ENCODE data around the gene TRPM3. TPM values are rescaled to one million over a fixed set of nuclear protein-coding genes. Genes with fewer than 3 reads are reported as not detected.

TRPM3 gene
- total RNA-seq, 6 donors from 2014 or later, result 0.10 to 1.0 (median 0.17) TPM; not detected in 1

- DNase-seq (no peak), ATAC-seq (ENCODE audit: low FRiP score in 2 of 2) (no peak)
- Histone ChIP-seq H3K27me3 (no peaks in the 10 kb centered on the region), H3K4me1 (no peaks in the 10 kb centered on the region), H3K4me3 (no peak overlapping the region), H3K36me3 (no peaks in the 10 kb centered on the region), H3K27ac (no peak overlapping the region), H3K9me3 (no peaks in the 10 kb centered on the region)
- no peak for TF ChIP-seq EP300 (IDR thresholded peaks at IDR 0.05)
- TF ChIP-seq, protein P1, sequence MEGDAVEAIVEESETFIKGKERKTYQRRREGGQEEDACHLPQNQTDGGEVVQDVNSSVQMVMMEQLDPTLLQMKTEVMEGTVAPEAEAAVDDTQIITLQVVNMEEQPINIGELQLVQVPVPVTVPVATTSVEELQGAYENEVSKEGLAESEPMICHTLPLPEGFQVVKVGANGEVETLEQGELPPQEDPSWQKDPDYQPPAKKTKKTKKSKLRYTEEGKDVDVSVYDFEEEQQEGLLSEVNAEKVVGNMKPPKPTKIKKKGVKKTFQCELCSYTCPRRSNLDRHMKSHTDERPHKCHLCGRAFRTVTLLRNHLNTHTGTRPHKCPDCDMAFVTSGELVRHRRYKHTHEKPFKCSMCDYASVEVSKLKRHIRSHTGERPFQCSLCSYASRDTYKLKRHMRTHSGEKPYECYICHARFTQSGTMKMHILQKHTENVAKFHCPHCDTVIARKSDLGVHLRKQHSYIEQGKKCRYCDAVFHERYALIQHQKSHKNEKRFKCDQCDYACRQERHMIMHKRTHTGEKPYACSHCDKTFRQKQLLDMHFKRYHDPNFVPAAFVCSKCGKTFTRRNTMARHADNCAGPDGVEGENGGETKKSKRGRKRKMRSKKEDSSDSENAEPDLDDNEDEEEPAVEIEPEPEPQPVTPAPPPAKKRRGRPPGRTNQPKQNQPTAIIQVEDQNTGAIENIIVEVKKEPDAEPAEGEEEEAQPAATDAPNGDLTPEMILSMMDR (IDR thresholded peaks at IDR 0.05), result no peak
- TF ChIP-seq POLR2A (IDR thresholded peaks at IDR 0.05), result no peak
- 54 to 64% methylated on average over 2 of the region's 2 CpGs for WGBS, 2 donors
Observed at GRCh38 chr9:70940605-70941004, 180.8 kb downstream of the TRPM3 start.

- no peak overlapping the region for H3K4me3 ChIP-seq
- no peaks in the 10 kb centered on the region for H3K36me3 ChIP-seq
- H3K27me3 ChIP-seq, result no peaks in the 10 kb centered on the region
- H3K27ac ChIP-seq, result no peak overlapping the region
- no peaks in the 10 kb centered on the region for H3K9me3 ChIP-seq
- no peaks in the 10 kb centered on the region for H3K4me1 ChIP-seq
- TF ChIP-seq POLR2A (IDR thresholded peaks at IDR 0.05) (no peak), POLR2AphosphoS5 (IDR thresholded peaks at IDR 0.05) (no peak), EP300 (IDR thresholded peaks at IDR 0.05) (no peak)
- TF ChIP-seq, protein P1 (IDR thresholded peaks at IDR 0.05), result no peak
- DNase-seq (no peak), ATAC-seq (ENCODE audit: low FRiP score in 2 of 2) (no peak)
- WGBS, 2 donors, result 73 to 91% methylated on average over 2 of the region's 2 CpGs
Observed at GRCh38 chr9:70936536-70936935, 184.9 kb downstream of the TRPM3 start.

DNA sequence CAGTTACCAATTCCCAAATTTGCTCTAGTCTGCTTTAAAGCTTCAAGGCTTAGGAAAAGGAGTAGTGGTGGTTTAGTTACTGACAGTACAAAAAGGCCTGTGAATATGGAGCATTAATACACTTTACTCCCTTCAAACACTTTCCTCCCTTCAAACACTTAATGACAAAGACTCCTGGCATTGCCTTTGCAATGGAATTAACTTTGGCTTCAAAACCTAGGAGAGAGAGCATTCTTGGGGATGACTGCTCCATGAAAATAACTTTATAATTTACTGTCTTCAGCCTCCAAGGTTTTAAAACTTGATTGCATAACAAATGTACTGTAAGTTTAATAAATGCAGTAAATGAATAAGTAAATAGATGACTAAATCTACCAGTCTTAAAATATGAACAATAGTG lies 185.6 kb downstream of the TRPM3 start:
- Histone ChIP-seq H3K36me3 (no peaks in the 10 kb centered on the region), H3K27me3 (no peaks in the 10 kb centered on the region), H3K27ac (no peak overlapping the region), H3K9me3 (no peaks in the 10 kb centered on the region), H3K4me3 (no peak overlapping the region), H3K4me1 (no peaks in the 10 kb centered on the region)
- TF ChIP-seq POLR2A (IDR thresholded peaks at IDR 0.05), result no peak
- TF ChIP-seq, protein P1 (IDR thresholded peaks at IDR 0.05), result no peak
- no peak for TF ChIP-seq POLR2AphosphoS5 (IDR thresholded peaks at IDR 0.05)
- no peak for TF ChIP-seq EP300 (IDR thresholded peaks at IDR 0.05)
- no peak for ATAC-seq (ENCODE audit: low FRiP score in 2 of 2)
- DNase-seq, result no peak

DNA sequence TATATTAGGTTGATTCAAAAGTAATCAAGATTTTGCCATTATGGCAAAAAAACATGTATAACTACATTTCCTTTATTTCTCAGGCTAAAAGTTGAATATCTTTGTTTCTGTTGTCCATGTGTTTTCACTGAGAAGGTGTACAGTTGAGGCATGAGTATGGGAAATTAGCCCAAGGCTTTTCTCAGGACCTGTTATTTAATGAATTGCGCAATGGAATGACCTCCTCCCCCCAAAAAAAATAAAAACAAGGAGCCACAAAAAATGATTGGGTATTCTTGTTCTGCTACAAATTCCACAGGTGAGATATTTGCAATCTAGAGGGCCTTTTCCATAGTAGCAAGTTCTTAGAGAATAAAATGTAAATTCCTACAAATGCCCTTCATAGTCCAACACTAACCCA lies 186.8 kb downstream of the TRPM3 start:
- ATAC-seq (ENCODE audit: low FRiP score in 2 of 2) (no peak), DNase-seq (no peak)
- H3K9me3 ChIP-seq, result no peaks in the 10 kb centered on the region
- H3K36me3 ChIP-seq, result no peaks in the 10 kb centered on the region
- no peaks in the 10 kb centered on the region for H3K4me1 ChIP-seq
- TF ChIP-seq EP300 (IDR thresholded peaks at IDR 0.05) (no peak), POLR2A (IDR thresholded peaks at IDR 0.05) (no peak), POLR2AphosphoS5 (IDR thresholded peaks at IDR 0.05) (no peak)
- TF ChIP-seq, protein P1 (IDR thresholded peaks at IDR 0.05), result no peak
- no peak overlapping the region for H3K27ac ChIP-seq
- H3K27me3 ChIP-seq, result no peaks in the 10 kb centered on the region
- WGBS, 2 donors, result 91 to 96% methylated on average over 1 of the region's 1 CpG
- H3K4me3 ChIP-seq, result no peak overlapping the region

GRCh38 chr9:70933321-70933720 lies 188.1 kb downstream of the TRPM3 start:
- Histone ChIP-seq H3K4me3 (no peak overlapping the region), H3K27me3 (no peaks in the 10 kb centered on the region), H3K36me3 (no peaks in the 10 kb centered on the region), H3K4me1 (no peaks in the 10 kb centered on the region), H3K9me3 (no peaks in the 10 kb centered on the region), H3K27ac (no peak overlapping the region)
- DNase-seq, result no peak
- peak in 1 of 2 donors; percentile 41 for ATAC-seq (ENCODE audit: low FRiP score in 2 of 2)
- TF ChIP-seq, protein P1 (IDR thresholded peaks at IDR 0.05), result no peak
- no peak for TF ChIP-seq POLR2A (IDR thresholded peaks at IDR 0.05)
- TF ChIP-seq EP300 (IDR thresholded peaks at IDR 0.05), result no peak
- TF ChIP-seq POLR2AphosphoS5 (IDR thresholded peaks at IDR 0.05), result no peak
- WGBS, 2 donors, result 67 to 88% methylated on average over 1 of the region's 1 CpG
